ENCODE measurements around the gene AUNIP. TPM values are rescaled to one million over a fixed set of nuclear protein-coding genes. Genes with fewer than 3 reads are reported as not detected.

AUNIP gene
- total and polyA plus RNA-seq, 7 donors, result 0.05 to 0.47 (median 0.13) TPM; not detected in 2

DNA sequence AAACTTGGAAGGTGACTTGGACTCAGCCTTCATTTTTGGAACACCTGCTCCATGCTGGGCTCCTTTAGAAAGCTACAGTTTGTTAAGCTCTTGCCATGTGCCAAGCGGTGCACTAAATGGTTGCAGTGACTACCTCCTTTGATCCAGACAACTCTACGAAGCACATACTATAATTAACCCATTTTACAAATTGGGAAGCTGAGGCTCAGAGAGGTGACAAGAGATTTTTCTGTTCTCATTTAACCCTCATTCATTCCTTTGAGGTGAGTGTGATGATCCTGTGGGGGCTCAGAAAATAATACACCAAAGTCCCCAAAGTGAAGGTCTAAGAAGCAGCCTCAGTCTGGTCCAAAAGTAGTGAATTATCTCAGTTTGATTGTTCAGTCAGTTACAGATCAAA lies 17.9 kb upstream of the AUNIP start:
- peaks cover 11% of the 10 kb centered on the region for H3K4me1 ChIP-seq
- WGBS, 3 donors, result 87 to 96% (median 90%) methylated on average over 2 of the region's 2 CpGs
- no peak overlapping the region for H3K27ac ChIP-seq
- no peak overlapping the region for H3K4me3 ChIP-seq
- no peaks in the 10 kb centered on the region for H3K27me3 ChIP-seq (ENCODE audit: insufficient read depth in 3 of 3, low read length in 2 of 3)
- TF ChIP-seq, protein P1, sequence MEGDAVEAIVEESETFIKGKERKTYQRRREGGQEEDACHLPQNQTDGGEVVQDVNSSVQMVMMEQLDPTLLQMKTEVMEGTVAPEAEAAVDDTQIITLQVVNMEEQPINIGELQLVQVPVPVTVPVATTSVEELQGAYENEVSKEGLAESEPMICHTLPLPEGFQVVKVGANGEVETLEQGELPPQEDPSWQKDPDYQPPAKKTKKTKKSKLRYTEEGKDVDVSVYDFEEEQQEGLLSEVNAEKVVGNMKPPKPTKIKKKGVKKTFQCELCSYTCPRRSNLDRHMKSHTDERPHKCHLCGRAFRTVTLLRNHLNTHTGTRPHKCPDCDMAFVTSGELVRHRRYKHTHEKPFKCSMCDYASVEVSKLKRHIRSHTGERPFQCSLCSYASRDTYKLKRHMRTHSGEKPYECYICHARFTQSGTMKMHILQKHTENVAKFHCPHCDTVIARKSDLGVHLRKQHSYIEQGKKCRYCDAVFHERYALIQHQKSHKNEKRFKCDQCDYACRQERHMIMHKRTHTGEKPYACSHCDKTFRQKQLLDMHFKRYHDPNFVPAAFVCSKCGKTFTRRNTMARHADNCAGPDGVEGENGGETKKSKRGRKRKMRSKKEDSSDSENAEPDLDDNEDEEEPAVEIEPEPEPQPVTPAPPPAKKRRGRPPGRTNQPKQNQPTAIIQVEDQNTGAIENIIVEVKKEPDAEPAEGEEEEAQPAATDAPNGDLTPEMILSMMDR (IDR thresholded peaks at IDR 0.05), result no peak
- no peak for ATAC-seq
- H3K36me3 ChIP-seq (ENCODE audit: insufficient read depth in 1 of 2, low read depth in 1 of 2), result no peaks in the 10 kb centered on the region
- no peaks in the 10 kb centered on the region for H3K9me3 ChIP-seq
- intact Hi-C loops (cut with DNase I), result no loop called here
- peak in 1 of 2 donors; percentile 4 for DNase-seq

DNA sequence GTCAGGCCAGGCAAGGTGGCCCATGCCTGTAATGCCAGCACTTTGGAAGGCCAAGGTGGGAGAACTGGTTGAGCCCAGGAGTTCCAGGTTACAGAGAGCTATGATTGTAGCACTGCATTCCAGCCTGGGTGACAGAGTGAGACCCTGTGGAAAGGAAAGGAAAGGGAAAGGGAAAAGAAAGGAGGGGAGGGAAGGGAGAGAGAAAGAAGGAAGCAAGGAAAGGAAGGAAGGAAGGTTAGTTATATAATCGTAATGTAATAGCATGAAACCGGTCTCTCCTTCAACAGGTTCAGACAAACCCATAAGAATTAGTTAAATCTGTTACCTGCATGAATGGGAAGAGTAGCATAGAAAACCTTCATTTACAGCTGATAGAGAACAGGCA lies 17.4 kb upstream of the AUNIP start:
- no peaks in the 10 kb centered on the region for H3K27me3 ChIP-seq (ENCODE audit: insufficient read depth in 3 of 3, low read length in 2 of 3)
- 62 to 75% (median 65%) methylated on average over 2 of the region's 2 CpGs for WGBS, 3 donors

DNA sequence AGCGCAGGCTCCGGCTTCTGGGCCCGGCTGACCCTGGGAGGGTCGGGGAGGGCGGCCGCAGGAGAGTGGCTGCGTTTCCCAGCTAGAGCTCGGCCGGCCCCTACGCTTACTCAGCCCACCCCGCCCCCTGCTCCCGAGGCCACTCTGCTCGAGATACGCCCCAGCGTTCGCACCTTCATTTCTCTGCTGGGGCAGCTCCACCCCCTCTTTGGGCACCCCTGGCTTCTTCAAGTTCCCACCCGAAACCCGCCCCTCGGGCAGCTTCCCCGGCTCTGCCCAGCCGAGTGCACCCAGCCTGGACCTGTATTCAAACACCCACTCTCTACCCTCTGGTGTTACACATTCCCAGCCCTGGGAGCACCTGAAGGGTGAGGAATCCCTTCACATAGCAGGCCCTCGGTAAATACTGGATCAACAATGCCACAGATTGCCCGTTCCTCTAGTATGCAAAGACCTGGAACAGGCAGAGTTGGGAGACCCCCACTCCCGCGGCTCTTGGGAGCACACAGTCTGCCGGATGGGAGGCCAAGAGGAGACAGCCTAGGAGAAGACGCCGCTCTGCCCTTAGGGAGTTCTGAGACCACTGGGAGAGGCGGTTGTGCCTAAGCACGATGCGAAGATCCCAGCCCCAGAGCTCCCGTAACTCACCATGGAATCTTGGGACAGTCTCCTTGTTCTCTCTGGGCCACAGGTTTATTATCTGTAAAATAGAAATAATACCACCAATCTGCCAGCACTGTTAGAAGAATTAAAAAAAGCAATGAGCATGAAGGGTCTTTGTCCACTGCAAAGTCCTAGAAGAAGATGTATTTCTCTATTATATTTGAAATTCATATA lies 16.8 kb upstream of the AUNIP start:
- 31 to 48% (median 32%) methylated on average over 26 to 32 of the region's 32 CpGs for WGBS, 3 donors
- no peaks in the 10 kb centered on the region for H3K36me3 ChIP-seq (ENCODE audit: insufficient read depth in 1 of 2, low read depth in 1 of 2)
- H3K4me1 ChIP-seq, result peaks cover 17% of the 10 kb centered on the region
- H3K27ac ChIP-seq, result peak overlapping the region; percentile 67
- DNase-seq (no peak), ATAC-seq (peak; percentile 20 to 62 (median 54))
- H3K27me3 ChIP-seq (ENCODE audit: insufficient read depth in 3 of 3, low read length in 2 of 3), result no peaks in the 10 kb centered on the region
- H3K9me3 ChIP-seq, result no peaks in the 10 kb centered on the region
- peak overlapping the region; percentile 78 for H3K4me3 ChIP-seq
- TF ChIP-seq, protein P1 (IDR thresholded peaks at IDR 0.05), result no peak
- intact Hi-C loops (cut with DNase I), result no loop called here

More for the DNA sequence above, 17.4 kb upstream of the AUNIP start:
- ATAC-seq (no peak), DNase-seq (peak in 1 of 2 donors; percentile 11)
- no peak overlapping the region for H3K27ac ChIP-seq
- TF ChIP-seq, protein P1 (IDR thresholded peaks at IDR 0.05), result no peak
- no peaks in the 10 kb centered on the region for H3K9me3 ChIP-seq
- no peak overlapping the region for H3K4me3 ChIP-seq
- no peaks in the 10 kb centered on the region for H3K36me3 ChIP-seq (ENCODE audit: insufficient read depth in 1 of 2, low read depth in 1 of 2)
- H3K4me1 ChIP-seq, result peaks cover 15% of the 10 kb centered on the region
- intact Hi-C loops (cut with DNase I), result no loop called here

DNA sequence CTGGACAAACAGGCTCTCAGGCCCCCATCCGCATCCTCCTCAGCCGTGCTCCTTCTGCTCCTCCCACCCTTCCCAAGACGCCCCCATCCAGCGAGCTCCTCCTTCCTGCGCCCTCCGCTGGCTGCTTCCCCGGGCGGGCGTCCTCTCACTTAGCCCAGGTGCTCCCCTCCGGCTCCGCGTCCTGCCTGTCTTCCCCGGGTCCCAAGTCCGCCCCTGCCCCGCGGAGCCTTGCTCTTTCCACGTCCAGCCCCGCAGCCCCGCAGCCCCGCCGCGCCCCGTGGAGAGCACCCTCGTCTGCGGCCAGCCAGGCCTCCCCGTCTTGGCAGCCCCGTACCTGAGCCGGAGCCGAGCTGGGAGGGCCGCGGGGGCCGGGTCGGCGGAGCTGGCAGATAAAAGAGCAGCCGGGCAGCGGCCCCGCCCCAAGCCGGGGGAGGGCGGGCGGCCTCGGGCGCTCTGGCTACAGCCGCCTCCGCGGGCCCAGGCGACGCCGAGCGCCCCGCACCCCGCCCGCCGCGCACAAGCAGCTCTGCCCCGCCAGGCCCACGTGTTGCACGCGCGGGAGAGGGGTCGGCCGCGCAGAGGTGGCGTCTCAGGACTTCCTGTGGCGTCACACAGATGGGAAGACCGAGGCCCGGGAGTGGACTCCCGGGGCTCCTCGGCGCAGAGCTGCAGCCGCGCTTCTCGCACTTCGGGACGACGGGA lies 16.0 kb upstream of the AUNIP start, which contains the start of gene PAQR7:
Gene PAQR7, minus strand, starts transcription at position 555 of the 702 bp plus-strand sequence. CDS start 11,869 bp downstream, outside the sequence.
- TF ChIP-seq, protein P1 (IDR thresholded peaks at IDR 0.05), result no peak
- peaks cover 17% of the 10 kb centered on the region for H3K4me1 ChIP-seq
- intact Hi-C loops (cut with DNase I), result no loop called here
- peak within 1 kb of the TSS; percentile 67 for H3K27ac ChIP-seq
- DNase-seq (peak; percentile 79 to 83), ATAC-seq (peak; percentile 85 to 93 (median 88))
- WGBS, 3 donors, result 1 to 3% (median 1%) methylated on average over 42 to 75 of the region's 75 CpGs
- H3K4me3 ChIP-seq, result peak within 1 kb of the TSS; percentile 78
- no peaks in the 10 kb centered on the region for H3K36me3 ChIP-seq (ENCODE audit: insufficient read depth in 1 of 2, low read depth in 1 of 2)
- H3K9me3 ChIP-seq, result no peaks in the 10 kb centered on the region
- H3K27me3 ChIP-seq (ENCODE audit: insufficient read depth in 3 of 3, low read length in 2 of 3), result no peaks in the 10 kb centered on the region
